ENCODE measurements around the gene IQCM. TPM values are rescaled to one million over a fixed set of nuclear protein-coding genes. Genes with fewer than 3 reads are reported as not detected.

The IQCM gene
- total RNA-seq, 1 donor: not detected

DNA sequence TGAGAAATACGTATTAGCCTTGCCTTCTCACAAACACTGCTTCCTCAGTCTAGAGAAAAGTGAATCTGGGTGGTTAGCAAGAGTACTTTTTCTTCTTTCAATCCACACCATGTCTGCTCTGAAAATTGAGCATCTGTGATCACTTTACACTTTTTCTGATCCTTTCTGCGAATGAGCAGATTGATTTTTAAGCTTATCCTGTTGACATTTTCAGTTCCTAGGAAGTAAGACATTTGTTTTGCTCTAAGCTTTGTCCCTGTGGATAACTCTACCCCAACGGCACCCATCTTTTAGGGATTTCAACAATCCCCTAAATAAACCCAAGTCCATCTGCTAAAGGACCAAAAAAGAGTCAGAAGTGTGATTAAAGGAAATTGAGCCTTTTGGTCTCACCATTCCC lies 487.5 kb downstream of the IQCM start:
- no peak overlapping the region for H3K4me3 ChIP-seq (ENCODE audit: low read depth, low read length)
- TF ChIP-seq, protein P1, sequence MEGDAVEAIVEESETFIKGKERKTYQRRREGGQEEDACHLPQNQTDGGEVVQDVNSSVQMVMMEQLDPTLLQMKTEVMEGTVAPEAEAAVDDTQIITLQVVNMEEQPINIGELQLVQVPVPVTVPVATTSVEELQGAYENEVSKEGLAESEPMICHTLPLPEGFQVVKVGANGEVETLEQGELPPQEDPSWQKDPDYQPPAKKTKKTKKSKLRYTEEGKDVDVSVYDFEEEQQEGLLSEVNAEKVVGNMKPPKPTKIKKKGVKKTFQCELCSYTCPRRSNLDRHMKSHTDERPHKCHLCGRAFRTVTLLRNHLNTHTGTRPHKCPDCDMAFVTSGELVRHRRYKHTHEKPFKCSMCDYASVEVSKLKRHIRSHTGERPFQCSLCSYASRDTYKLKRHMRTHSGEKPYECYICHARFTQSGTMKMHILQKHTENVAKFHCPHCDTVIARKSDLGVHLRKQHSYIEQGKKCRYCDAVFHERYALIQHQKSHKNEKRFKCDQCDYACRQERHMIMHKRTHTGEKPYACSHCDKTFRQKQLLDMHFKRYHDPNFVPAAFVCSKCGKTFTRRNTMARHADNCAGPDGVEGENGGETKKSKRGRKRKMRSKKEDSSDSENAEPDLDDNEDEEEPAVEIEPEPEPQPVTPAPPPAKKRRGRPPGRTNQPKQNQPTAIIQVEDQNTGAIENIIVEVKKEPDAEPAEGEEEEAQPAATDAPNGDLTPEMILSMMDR (IDR thresholded peaks at IDR 0.05; ENCODE audit: insufficient read depth, low read depth, low read length): no peak
- DNase-seq (ENCODE audit: low read depth): no peak

DNA sequence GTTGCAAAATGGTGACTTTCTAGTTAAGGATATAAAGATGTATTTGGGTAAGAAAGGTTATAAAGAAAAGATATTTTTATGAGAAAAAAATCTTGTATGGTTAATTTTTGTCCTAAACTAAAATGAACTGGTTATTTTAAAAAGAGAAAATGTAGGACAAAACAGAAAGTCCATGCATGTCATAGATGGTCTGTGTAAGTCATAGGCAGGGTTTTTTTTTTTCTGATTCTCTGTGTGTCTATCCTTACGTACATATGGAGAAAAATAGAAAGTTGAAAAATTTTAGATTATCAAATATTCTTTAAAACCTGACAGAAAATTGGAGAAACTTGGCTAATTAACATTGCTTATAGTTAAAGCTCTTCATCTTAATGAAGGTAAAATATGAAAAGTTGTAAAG lies 493.4 kb downstream of the IQCM start:
- no peak overlapping the region for H3K4me3 ChIP-seq (ENCODE audit: low read depth, low read length)
- TF ChIP-seq, protein P1 (IDR thresholded peaks at IDR 0.05; ENCODE audit: insufficient read depth, low read depth, low read length): no peak
- DNase-seq (ENCODE audit: low read depth): no peak

DNA sequence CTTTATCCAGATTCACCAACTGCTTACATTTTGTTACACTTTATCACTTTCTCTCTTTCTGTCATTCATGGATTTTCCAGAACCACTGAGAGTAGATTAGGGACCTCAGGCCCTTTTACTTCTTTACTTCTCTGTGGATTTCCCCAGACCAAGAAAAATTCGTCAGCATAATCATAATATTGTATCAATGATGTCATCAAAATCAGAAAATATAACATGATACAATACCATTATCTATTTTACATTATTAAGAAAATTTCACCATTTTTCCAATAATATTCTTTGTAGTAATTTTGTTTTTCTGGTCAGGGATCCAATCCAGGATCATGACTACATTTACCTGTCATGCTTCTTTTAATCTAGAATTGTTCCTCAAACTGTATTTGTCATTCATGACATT lies 494.2 kb downstream of the IQCM start:
- no peak for DNase-seq (ENCODE audit: low read depth)
- H3K4me3 ChIP-seq (ENCODE audit: low read depth, low read length): no peak overlapping the region
- TF ChIP-seq, protein P1 (IDR thresholded peaks at IDR 0.05; ENCODE audit: insufficient read depth, low read depth, low read length): no peak

DNA sequence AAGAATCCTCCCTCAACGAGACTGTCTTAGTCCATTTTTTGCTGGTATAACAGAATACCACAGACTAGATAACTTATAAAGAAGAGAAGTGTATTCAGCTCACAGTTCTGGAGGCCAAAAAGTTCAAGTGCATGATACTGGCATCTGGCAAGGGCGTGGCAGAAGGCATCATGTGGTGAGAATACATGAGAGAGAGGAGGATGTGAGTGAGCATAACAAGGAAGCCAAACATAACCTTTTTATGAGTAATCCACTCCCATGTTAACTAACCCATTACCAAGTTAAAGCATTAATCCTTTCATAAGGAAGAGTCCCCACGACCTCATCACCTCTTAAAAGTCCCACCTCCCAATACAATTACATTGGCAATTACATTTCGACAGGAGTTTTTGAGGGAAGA lies 504.6 kb downstream of the IQCM start:
- no peak for DNase-seq (ENCODE audit: low read depth)
- H3K4me3 ChIP-seq (ENCODE audit: low read depth, low read length): no peak overlapping the region
- TF ChIP-seq, protein P1 (IDR thresholded peaks at IDR 0.05; ENCODE audit: insufficient read depth, low read depth, low read length): no peak

DNA sequence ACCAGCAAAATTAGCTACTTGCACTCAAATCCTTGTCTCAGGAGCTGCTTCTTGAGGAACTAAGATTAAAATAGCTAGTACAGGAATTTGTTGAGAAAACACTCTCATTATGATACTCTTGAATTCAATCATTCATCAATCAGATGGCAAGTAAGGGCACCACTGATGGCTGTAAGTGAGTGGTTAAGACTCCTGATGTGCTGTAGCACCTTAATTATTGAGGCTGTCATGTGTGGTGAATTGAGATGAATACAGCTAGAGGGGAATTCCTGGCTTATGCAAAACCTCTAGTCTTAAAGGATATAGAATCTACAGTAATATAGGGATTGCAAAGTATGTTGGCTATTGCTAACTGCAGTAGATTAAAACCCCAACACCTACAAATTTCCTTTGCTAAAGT lies 509.1 kb downstream of the IQCM start:
- no peak overlapping the region for H3K4me3 ChIP-seq (ENCODE audit: low read depth, low read length)
- TF ChIP-seq, protein P1 (IDR thresholded peaks at IDR 0.05; ENCODE audit: insufficient read depth, low read depth, low read length): no peak
- DNase-seq (ENCODE audit: low read depth): no peak

All from fibroblast of villous mesenchyme (primary cell).